AG20443 (cell line): ENCODE data around the gene GDAP2.
"Not testable (repeated sequence)": the region's sequence is repeated elsewhere in the genome, so short reads cannot be mapped to it uniquely, and the experiment has no call there.

Experiments used
- DNase-seq: peaks from one replicate; pipeline ENCODE4 v3.0.0; 2012; ENCODE audit warnings: low spot score, mixed read lengths

The GDAP2 gene

GRCh38 chr1:117899801-117900200, 29.6 kb downstream of the GDAP2 start:
- DNase-seq = no peak

DNA sequence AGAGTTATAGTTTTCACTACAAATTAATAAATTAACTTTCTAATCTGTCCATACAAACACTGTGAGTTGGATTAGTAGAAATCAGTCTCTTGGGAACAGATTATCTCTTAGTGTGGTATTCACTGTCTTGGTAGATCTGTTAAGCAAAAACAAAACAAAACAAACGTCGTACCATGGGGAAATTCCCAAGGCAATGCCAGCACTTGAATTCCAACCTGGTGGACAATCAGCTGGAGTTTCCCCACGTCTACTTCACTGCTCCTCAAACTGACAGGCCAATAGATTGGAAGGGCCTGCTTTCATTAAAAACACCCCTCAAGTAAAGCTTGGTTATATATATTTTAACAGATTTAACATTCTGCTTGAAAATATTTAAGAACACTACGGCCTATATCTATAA, 31.9 kb downstream of the GDAP2 start:
- DNase-seq = no peak

GRCh38 chr1:117895482-117896114, 33.8 kb downstream of the GDAP2 start:
- peak; percentile 73 for DNase-seq

DNA sequence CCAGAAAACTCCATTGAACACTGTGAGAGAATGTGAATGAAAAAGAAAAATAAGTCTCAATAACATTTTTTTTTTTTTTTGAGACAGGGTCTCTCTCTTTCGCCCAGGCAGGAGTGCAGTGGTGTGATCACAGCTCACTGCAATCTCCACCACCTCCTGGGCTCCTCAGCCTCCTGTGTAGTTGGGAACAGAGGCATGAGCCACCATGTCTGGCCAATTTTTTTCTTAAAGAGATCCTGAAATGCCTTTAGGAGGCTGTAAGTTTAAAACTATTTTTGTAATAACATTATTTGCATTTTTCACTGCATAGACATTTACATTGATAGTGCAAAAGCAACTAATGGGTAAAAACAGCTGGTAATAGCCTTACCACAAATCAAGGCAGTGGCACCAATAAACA, 35.3 kb downstream of the GDAP2 start:
- DNase-seq = no peak

- no peak for DNase-seq
These were observed 36.9 kb downstream of the GDAP2 start for GRCh38 chr1:117892512-117892911.

DNA sequence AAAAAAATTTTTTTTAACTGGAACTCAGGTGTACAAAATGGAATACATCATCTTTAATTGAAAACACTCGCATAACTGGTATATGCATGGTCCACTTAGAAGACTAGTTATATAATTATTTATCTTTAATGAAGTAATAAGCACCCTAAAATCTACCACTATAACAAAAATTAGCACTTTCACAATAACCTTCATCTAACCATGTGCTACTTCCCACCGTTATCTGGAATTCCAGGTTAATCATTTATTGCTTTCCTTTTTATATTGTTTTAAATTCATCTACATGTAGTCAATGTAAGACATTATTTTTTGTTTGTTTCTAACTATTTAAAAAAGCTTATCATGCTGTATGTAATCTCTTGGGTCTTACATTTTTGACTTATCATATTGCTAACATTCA, 39.0 kb downstream of the GDAP2 start:
- no peak for DNase-seq

GRCh38 chr1:117886101-117886795, 43.2 kb downstream of the GDAP2 start:
- peak; percentile 23 for DNase-seq

- no peak for DNase-seq
These were observed 45.8 kb downstream of the GDAP2 start for GRCh38 chr1:117883616-117884015.

DNA sequence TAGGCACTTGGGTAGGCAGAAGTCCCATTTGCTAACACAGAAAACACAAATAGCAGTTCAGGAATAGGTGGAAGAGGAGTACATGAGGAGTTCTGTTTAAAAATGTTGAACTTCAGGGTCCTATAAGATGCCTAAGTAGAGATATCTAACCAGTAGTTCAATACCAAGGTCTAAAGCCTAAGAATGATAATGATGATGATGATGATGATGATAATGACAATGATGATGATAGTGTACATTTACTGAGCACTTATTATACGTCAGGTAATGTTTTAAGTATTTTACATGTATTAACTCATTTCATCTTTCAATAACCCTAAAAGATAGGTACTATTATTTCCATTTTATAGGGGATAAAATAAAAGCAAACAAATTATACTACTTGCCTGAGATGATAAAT, 50.1 kb downstream of the GDAP2 start:
- DNase-seq = no peak

GRCh38 chr1:117877823-117878222, 51.6 kb downstream of the GDAP2 start:
- DNase-seq = no peak

DNA sequence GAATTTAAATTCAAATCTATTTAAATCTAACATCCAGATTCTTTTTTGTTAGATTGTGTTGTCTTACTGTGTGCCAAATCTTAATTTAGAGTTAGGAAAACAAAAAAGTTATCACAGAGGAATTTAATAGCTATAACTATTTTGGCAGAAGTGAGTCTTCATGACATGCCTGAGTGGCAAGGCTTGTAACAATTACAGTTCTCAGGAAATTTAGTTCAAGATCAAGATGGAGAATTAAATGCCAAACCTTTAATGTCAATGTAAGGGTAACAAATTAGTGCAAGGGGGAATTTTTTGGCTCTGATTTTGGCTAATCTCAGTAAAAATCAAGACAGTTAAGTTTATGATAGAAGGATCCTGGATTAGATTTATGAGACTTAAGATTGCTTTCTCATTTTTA, 58.4 kb downstream of the GDAP2 start:
- DNase-seq = no peak

DNA sequence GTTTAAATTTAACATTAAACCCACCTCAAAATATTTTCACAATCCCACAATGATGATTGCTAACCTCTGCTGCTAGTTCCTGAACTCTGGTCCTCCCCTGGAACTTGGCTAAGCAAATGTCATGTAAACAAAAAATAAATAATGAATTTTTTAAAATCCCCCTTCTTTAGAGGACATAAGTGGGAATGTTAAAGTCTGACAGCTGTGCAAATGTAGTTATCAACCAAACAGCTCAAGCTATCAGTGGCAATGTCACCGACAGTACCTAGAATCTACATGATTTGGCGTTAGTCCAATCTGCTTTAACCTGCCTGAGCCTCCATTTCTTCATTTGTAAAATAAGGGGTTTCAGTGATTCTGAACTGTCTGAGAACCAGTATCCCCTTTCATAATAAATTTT, 67.7 kb downstream of the GDAP2 start:
- no peak for DNase-seq

GRCh38 chr1:117860896-117861610, 68.4 kb downstream of the GDAP2 start:
- DNase-seq = peak; percentile 72

DNA sequence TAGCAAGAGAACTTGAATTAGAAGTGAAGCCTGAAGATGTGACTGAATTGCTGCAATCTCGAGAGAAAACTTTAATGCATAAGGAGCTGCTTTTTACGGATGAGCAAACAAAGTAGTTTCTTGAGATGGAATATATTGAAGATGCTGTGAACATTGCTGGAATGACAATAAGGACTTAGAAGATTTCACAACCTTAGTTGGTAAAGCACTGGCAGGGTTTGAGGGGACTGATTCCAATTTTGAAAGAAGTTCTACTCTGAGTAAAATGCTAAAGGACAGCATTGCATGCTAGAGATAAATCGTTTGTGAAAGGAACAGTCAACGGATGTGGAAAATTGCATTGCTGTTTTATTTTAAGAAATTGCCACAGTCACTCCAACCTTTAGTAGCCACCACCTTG, 69.5 kb downstream of the GDAP2 start:
- no peak for DNase-seq

- no peak for DNase-seq
These were observed 72.0 kb downstream of the GDAP2 start for GRCh38 chr1:117857418-117857817.

DNA sequence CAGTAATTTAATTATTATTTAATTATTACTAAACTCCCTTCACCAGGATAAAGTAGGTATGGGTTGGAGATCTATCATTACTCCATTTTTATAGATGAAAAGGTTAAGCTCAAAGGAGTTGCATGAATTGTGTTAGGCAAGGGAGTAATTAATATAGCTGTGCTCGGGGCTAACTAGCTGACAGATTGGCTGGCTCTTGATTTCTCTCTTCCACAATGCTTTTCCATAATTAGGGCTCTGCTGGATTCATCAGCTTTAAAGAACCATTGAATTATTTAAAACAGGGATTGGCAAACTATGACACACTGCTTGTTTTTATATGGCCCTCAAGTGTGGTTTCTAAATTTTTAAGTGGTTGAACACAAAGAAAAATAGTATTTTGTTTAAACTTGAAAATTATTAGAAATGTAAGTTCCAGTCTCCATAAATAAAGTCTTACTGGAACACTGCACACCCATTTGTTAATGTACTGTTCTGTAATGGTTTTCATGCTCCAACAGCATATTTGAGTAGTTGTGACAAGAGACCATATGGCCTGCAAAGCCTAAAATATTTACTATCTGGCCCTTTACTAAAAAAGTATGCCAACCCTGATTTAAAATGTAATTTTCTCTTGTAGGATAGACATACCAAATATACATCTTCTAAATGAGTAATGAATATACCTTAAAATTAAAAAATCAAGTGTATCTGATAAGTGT, 76.4 kb downstream of the GDAP2 start:
- no peak for DNase-seq

GRCh38 chr1:117851687-117852086, 77.7 kb downstream of the GDAP2 start:
- DNase-seq = no peak

- DNase-seq = no peak
These were observed 82.6 kb downstream of the GDAP2 start for GRCh38 chr1:117846674-117847425.

DNA sequence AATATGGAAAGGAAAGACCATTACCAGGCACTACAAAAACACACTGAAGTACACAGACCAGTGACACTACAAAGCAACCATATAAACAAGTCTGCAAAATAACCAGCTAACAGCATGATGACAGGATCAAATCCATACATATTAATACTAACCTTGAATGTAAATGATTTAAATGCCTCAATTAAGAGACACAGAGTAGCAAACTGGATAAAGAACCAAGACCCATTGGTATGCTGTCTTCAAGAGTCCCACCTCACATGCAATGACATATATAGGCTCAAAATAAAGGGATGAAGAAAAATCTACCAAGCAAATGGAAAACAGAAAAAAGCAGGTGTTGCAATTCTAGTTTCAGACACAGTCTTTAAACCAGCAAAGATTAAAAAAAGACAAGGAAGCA, 84.9 kb downstream of the GDAP2 start:
- DNase-seq = not testable (repeated sequence)

- DNase-seq = no peak
These were observed 85.6 kb downstream of the GDAP2 start for GRCh38 chr1:117843791-117844190.

DNA sequence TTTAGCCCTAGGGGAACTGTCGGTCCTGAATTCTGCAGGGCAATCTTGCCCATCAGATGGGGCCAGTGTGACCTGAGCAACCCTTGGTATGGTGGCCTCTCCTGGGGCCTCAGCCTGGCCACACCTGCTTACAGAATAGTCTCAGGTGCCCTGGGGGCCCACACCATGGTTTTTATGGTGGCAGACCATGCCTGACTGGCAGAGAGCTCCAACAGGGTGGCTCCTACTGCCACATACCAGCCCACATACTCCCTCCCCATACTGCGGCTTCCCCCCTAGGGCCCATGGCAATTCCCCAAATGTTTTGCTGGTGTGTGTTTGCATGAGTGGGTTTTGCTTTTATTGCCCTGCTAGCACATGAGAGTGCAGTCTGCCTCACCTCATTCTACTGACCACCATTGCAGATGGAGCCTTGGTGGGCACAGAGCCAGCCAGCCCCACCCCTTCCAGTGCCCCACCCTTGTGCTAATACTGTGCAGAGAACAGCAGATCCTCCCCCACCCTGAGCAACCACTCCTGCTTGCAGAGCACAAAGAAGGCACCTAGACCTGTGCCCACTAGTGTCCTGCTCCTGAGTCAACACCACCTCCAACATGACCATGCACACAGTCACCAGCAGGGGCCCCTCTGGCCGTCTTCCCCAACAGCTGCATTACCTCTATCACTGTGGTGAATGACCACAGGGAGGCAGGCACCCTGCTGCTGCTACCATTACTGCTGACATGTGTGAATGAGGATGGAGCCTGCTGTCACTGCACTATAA, 86.8 kb downstream of the GDAP2 start:
- no peak for DNase-seq
